RWPE2 (cell line): Measurements from ENCODE around the gene CDH4.

ENCODE experiments used
- ATAC-seq: fragments of 200-7000 bp; cut with Tn5 transposase; 3 replicates; pipeline ENCODE4 v1.9.1; 2021; ENCODE audit warnings: low read depth
- DNase-seq: peaks from one replicate; pipeline ENCODE4 v3.0.0-alpha.2; 2020; ENCODE audit warnings: low spot score
- H3K27ac ChIP-seq: fragments of 450-650 bp; 2 replicates; pipeline ENCODE4 v1.5.1; 2017; ENCODE audit warnings: mild to moderate bottlenecking; ENCODE audit not compliant: poor library complexity, severe bottlenecking
- H3K27me3 ChIP-seq: fragments of 250-450 bp; sonication (Bioruptor Pico); 2 replicates; pipeline ENCODE4 v1.5.1; 2021; ENCODE audit warnings: mild to moderate bottlenecking, moderate library complexity; ENCODE audit not compliant: insufficient read depth, poor library complexity, severe bottlenecking
- H3K36me3 ChIP-seq: fragments of 250-450 bp; sonication (Bioruptor Pico); 2 replicates; pipeline ENCODE4 v1.5.1; 2020; ENCODE audit warnings: low read depth, mild to moderate bottlenecking, moderate library complexity
- H3K4me1 ChIP-seq: fragments of 250-450 bp; sonication (Bioruptor Pico); 2 replicates; pipeline ENCODE4 v1.5.1; 2021; ENCODE audit warnings: mild to moderate bottlenecking, moderate library complexity; ENCODE audit not compliant: insufficient read depth, poor library complexity, severe bottlenecking
- H3K4me3 ChIP-seq: fragments of 250-450 bp; sonication (Bioruptor Pico); 2 replicates; pipeline ENCODE4 v1.5.1; 2021; ENCODE audit warnings: mild to moderate bottlenecking, moderate library complexity; ENCODE audit not compliant: severe bottlenecking
- H3K9me3 ChIP-seq: fragments of 250-450 bp; sonication (Bioruptor Pico); 2 replicates; pipeline ENCODE4 v1.5.1; 2021; ENCODE audit warnings: mild to moderate bottlenecking, moderate library complexity; ENCODE audit not compliant: severe bottlenecking
- TF ChIP-seq, protein P1 (sequence below): fragments of 450-650 bp; IDR thresholded peaks from one replicate; pipeline ENCODE4 v1.5.1; 2017; ENCODE audit warnings: mild to moderate bottlenecking, moderate library complexity; ENCODE audit not compliant: poor library complexity, severe bottlenecking

CDH4 gene

DNA sequence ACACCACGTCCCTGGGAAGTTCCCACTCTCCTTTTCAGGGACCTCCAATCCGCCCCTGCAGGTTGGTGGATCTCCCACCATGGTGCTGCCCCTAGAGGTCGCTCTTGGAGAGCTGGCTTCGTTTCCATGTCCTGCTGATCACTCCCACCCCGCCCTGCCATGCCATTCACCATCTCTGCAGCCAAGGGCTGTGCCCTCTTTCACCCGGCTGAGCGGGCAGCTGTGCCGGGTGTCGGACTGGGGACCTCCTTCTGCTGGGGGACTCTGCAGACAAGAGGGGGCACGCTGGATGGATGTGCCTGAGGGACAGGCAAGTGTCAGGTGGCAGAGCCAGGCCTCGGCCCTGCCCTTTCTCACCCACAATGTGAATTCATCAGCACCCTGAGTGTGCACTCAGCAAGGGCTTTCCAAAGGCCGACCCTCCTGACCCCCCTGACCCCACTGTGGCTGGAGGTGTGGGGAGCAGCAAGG, 347.0 kb downstream of the CDH4 start:
- H3K27ac ChIP-seq = no peak overlapping the region
- H3K27me3 ChIP-seq = no peaks in the 10 kb centered on the region
- peaks cover 11% of the 10 kb centered on the region for H3K9me3 ChIP-seq
- TF ChIP-seq, protein P1, sequence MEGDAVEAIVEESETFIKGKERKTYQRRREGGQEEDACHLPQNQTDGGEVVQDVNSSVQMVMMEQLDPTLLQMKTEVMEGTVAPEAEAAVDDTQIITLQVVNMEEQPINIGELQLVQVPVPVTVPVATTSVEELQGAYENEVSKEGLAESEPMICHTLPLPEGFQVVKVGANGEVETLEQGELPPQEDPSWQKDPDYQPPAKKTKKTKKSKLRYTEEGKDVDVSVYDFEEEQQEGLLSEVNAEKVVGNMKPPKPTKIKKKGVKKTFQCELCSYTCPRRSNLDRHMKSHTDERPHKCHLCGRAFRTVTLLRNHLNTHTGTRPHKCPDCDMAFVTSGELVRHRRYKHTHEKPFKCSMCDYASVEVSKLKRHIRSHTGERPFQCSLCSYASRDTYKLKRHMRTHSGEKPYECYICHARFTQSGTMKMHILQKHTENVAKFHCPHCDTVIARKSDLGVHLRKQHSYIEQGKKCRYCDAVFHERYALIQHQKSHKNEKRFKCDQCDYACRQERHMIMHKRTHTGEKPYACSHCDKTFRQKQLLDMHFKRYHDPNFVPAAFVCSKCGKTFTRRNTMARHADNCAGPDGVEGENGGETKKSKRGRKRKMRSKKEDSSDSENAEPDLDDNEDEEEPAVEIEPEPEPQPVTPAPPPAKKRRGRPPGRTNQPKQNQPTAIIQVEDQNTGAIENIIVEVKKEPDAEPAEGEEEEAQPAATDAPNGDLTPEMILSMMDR = no peak
- H3K36me3 ChIP-seq = no peaks in the 10 kb centered on the region
- no peaks in the 10 kb centered on the region for H3K4me1 ChIP-seq
- DNase-seq (no peak), ATAC-seq (no peak)
- H3K4me3 ChIP-seq = no peak overlapping the region

DNA sequence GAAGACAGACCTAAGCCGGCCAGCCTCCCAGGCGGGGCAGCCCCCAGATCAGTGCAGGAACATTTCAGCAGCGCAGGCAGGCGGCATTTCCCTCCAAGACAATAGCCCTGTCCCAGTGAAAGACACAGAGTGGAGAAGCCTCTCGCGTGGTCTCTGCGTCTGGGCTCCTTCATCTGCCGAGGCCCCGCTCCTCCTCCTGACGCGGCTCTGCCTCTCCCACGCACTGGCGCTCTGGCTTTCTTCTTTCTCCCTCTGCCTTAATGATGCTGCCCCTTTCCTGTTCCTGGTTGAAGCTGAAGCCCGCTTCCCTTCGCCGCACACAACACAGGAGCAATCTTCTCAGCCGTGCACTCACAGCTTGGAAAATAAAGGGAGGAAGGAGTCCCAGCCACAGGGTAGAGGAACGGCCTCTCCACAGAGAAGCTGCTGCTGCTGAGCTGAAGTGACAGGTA, 347.5 kb downstream of the CDH4 start:
- no peak for DNase-seq
- Histone ChIP-seq H3K4me1 (no peaks in the 10 kb centered on the region), H3K9me3 (peaks cover 11% of the 10 kb centered on the region), H3K36me3 (no peaks in the 10 kb centered on the region), H3K27me3 (no peaks in the 10 kb centered on the region), H3K27ac (no peak overlapping the region), H3K4me3 (no peak overlapping the region)
- ATAC-seq = no peak
- TF ChIP-seq, protein P1 = no peak

DNA sequence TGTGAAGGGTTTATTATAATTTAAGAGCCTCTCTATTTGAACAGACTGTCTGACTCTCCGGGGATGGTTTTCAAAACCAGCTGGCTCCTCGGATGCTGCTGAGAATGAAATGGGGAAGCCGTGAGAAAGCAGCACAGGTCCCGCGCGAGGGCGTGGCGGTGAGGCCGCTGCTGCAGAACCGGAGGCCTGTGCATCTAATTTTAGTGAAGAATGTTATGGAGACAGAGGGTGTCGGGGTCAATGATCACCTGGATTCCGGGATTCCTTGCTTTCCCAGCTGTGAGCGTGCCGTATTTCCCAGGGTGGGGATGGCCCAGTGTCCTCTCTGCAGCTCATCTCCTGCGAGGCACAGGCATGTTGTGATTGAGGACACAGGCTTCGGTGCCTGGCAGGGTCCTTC, 348.0 kb downstream of the CDH4 start:
- Histone ChIP-seq H3K4me1 (no peaks in the 10 kb centered on the region), H3K36me3 (no peaks in the 10 kb centered on the region), H3K9me3 (peaks cover 11% of the 10 kb centered on the region), H3K27me3 (no peaks in the 10 kb centered on the region), H3K27ac (no peak overlapping the region), H3K4me3 (no peak overlapping the region)
- DNase-seq (no peak), ATAC-seq (no peak)
- TF ChIP-seq, protein P1 = no peak

DNA sequence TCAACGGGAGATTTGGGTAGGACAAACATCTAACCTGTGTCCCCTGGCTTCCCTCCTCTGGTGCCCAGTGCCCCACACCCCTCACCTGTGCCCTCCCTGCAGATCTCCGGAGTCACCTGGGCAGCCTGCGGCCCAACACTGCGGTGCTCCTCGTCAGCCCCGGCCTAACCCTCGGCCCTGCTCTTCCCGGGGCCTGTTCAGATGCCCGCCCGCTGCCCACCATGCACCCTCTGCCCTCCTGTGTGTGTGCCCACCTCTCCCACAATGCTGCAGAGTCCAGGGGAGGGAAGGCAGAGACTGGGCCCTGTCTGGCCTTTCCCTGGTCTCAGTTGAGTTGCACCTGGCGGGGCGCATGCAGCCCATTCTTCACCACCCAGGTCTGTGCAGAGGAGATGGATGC, 349.3 kb downstream of the CDH4 start:
- ATAC-seq (no peak), DNase-seq (no peak)
- Histone ChIP-seq H3K36me3 (no peaks in the 10 kb centered on the region), H3K4me3 (no peak overlapping the region), H3K27me3 (no peaks in the 10 kb centered on the region), H3K9me3 (peaks cover 8% of the 10 kb centered on the region), H3K27ac (no peak overlapping the region), H3K4me1 (no peaks in the 10 kb centered on the region)
- TF ChIP-seq, protein P1 = no peak

DNA sequence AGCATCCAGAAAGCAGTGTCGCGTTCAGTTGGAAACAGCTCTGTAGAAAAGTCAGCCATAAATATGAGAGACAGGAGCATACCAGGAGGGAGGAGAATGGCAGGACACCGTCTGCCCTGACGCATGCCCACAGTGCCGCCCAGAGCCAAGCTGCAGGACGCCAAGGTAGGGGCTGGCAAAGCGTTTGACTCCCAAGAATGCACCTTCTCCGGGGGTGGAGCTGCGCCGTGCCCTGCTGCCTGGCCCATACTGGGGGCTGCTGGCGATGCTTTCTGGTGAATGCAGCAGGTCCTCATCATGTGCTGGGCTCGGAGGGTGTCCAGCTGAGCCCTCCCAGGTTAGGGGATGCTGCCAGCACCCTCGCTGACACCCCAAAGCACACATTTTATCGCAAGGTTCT, 349.8 kb downstream of the CDH4 start:
- Histone ChIP-seq H3K36me3 (no peaks in the 10 kb centered on the region), H3K4me3 (no peak overlapping the region), H3K27me3 (no peaks in the 10 kb centered on the region), H3K27ac (no peak overlapping the region), H3K4me1 (no peaks in the 10 kb centered on the region), H3K9me3 (peaks cover 5% of the 10 kb centered on the region)
- DNase-seq (no peak), ATAC-seq (no peak)
- TF ChIP-seq, protein P1 = no peak
